Mucosa of descending colon (tissue), 3 donors: Measurements from ENCODE around the gene ZNF350. TPM values are rescaled to one million over a fixed set of nuclear protein-coding genes. Genes with fewer than 3 reads are reported as not detected.
A peak's percentile ranks its signal among the peaks of the same experiment; 100 is the strongest.
"Not testable (repeated sequence)": the region's sequence is repeated elsewhere in the genome, so short reads cannot be mapped to it uniquely, and the experiment has no call there.

Experiments
- ATAC-seq: fragments of 200-7000 bp; cut with Tn5 transposase; one replicate; pipeline ENCODE4 v1.9.1; 2020; ENCODE audit warnings: mild to moderate bottlenecking, moderate library complexity
- DNase-seq, 3 donors: peaks; one replicate each; pipeline ENCODE4 v3.0.0-alpha.2; 2020
- H3K36me3 ChIP-seq: fragments of 200-600 bp; one replicate; pipeline ENCODE4 v1.8.0; 2021; ENCODE audit warnings: low read depth, mild to moderate bottlenecking
- H3K4me1 ChIP-seq: fragments of 200-600 bp; one replicate; pipeline ENCODE4 v1.8.0; 2021; ENCODE audit warnings: low read depth, mild to moderate bottlenecking
- H3K4me3 ChIP-seq: fragments of 200-600 bp; one replicate; pipeline ENCODE4 v1.8.0; 2021; ENCODE audit warnings: mild to moderate bottlenecking
- H3K9me3 ChIP-seq: fragments of 200-600 bp; one replicate; pipeline ENCODE4 v1.8.0; 2021; ENCODE audit warnings: mild to moderate bottlenecking
- CTCF ChIP-seq: fragments of 200-600 bp; IDR thresholded peaks from one replicate; pipeline ENCODE4 v1.8.0; 2022; ENCODE audit warnings: antibody characterized with exemption, mild to moderate bottlenecking
- intact Hi-C, 2 donors: fragments of 100-400 bp; cut with DNase I in 1 of 2; cut with micrococcal nuclease in 1 of 2; formaldehyde crosslinking; loops; one replicate each; pipeline versions ENCODE4 v1.11.0 to v1.11.1; 2022; cut with DNase I, micrococcal nuclease
- total RNA-seq, 3 donors: library from RNA; stranded (reverse); fragmentation: NEBNext Ultra II Directional in 2 of 3; extraction: Animal tissue kit (Norgen Biotek cat#: 25700) in 2 of 3; gene quantifications; one replicate each; pipeline versions ENCODE4 v1.2.1 to v1.2.4, GENCODE V29; 2021 to 2023
- donor health status: DM: no; HTN: no; CAD: no; lungs with moderate emphysema.
- donor health status: DM: no; HTN: no; CAD: no.
- donor health status: DM: no; HTN: yes; CAD: no.

Gene ZNF350
- total RNA-seq, 3 donors from 2014 or later = 13.5 to 21.8 (median 21.1) TPM

DNA sequence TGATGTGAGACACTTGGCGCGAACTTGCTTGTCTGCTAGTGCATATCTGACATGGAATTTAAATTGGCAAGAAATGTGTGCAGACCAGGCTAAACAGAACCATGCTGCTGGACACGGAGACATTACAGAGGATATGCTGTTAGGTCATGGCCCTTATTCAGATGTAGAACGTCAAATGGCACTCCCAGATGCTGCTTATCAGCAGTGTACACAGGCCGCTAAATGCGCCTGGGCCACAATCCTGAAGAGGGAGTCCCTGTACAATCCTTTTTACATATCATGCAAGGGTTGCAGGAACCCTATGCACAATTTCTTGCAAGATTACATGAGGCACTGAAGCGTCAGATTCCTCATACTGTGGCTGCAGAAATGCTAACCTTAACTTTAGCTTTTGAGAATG lies 9.3 kb downstream of the ZNF350 start:
- peaks cover 17% of the 10 kb centered on the region for H3K36me3 ChIP-seq
- DNase-seq (no peak), ATAC-seq (no peak)
- no peak overlapping the region for H3K4me3 ChIP-seq
- peaks cover 100% of the 10 kb centered on the region for H3K9me3 ChIP-seq
- TF ChIP-seq CTCF = no peak
- intact Hi-C loops = no loop called here
- no peaks in the 10 kb centered on the region for H3K4me1 ChIP-seq

GRCh38 chr19:51976852-51977251 lies 9.8 kb downstream of the ZNF350 start:
- H3K4me1 ChIP-seq = no peaks in the 10 kb centered on the region
- TF ChIP-seq CTCF = no peak
- intact Hi-C loops = no loop called here
- no peak for ATAC-seq
- H3K36me3 ChIP-seq = peaks cover 19% of the 10 kb centered on the region
- peaks cover 100% of the 10 kb centered on the region for H3K9me3 ChIP-seq
- no peak for DNase-seq
- no peak overlapping the region for H3K4me3 ChIP-seq

GRCh38 chr19:51975787-51976186 lies 10.9 kb downstream of the ZNF350 start:
- DNase-seq, ATAC-seq, H3K4me3 ChIP-seq, H3K4me1 ChIP-seq, intact Hi-C loops: not testable (repeated sequence)
- Histone ChIP-seq H3K9me3 (peaks cover 100% of the 10 kb centered on the region), H3K36me3 (peaks cover 29% of the 10 kb centered on the region)

DNA sequence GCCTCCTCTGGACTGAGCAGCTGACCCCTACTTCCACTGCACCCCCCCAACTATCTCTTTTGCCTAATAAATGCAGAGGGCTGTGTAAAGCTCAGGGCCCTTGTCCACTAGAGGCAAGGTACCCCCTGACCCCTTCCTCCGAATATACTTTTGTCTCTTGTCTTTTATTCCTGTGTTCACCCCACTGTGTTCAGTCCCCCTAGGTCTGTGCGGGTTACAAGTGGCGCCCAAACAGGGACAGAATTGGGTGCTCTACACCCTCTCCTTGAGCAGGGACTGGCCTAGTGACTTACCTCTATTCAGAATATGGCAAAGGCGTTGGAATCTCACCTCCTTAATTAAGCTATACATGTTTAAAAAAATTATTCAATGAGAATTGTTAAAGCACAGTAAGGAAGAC lies 15.0 kb downstream of the ZNF350 start:
- no peak for TF ChIP-seq CTCF
- peak in 1 of 3 donors; percentile 14 for DNase-seq
- no peaks in the 10 kb centered on the region for H3K4me1 ChIP-seq
- intact Hi-C loops = no loop called here
- peaks cover 99% of the 10 kb centered on the region for H3K9me3 ChIP-seq
- no peak overlapping the region for H3K4me3 ChIP-seq
- ATAC-seq = no peak
- peaks cover 52% of the 10 kb centered on the region for H3K36me3 ChIP-seq

- Histone ChIP-seq H3K4me1 (no peaks in the 10 kb centered on the region), H3K4me3 (no peak overlapping the region), H3K9me3 (peaks cover 99% of the 10 kb centered on the region), H3K36me3 (peaks cover 61% of the 10 kb centered on the region)
- intact Hi-C loops = no loop called here
- no peak for TF ChIP-seq CTCF
- ATAC-seq (no peak), DNase-seq (no peak)
Observed at GRCh38 chr19:51970718-51971117, 15.9 kb downstream of the ZNF350 start.

- DNase-seq (no peak), ATAC-seq (no peak)
- Histone ChIP-seq H3K4me3 (no peak overlapping the region), H3K9me3 (peaks cover 97% of the 10 kb centered on the region), H3K4me1 (no peaks in the 10 kb centered on the region), H3K36me3 (peaks cover 40% of the 10 kb centered on the region)
- no peak for TF ChIP-seq CTCF
- intact Hi-C loops = no loop called here
Observed at GRCh38 chr19:51965583-51965982, 21.1 kb downstream of the ZNF350 start.

GRCh38 chr19:51960621-51961233 lies 25.9 kb downstream of the ZNF350 start:
- peak in 2 of 3 donors; percentile 6 to 34 for DNase-seq
- intact Hi-C loops, H3K4me3 ChIP-seq, H3K36me3 ChIP-seq, H3K4me1 ChIP-seq, ATAC-seq: not testable (repeated sequence)
- peaks cover 96% of the 10 kb centered on the region for H3K9me3 ChIP-seq
